HepG2 (cell line): ENCODE results near the gene CLDN5.

Experiments used
- CERS6 ChIP-seq: sonication (generic); formaldehyde crosslinking; IDR thresholded peaks from 2 replicates; pipeline ENCODE4 v1.5.0; 2020; ENCODE audit warnings: missing genetic modification reagents
- STAT5B ChIP-seq: sonication (generic); formaldehyde crosslinking; IDR thresholded peaks from 2 replicates; pipeline ENCODE4 v1.4.0; 2020; ENCODE audit warnings: missing genetic modification reagents
- ZIK1 ChIP-seq: sonication (generic); formaldehyde crosslinking; IDR thresholded peaks from 2 replicates; pipeline ENCODE4 v1.5.0; 2020; ENCODE audit warnings: mild to moderate bottlenecking, low read depth, missing genetic modification reagents, borderline replicate concordance
- ZMYM4 ChIP-seq: sonication (generic); formaldehyde crosslinking; IDR thresholded peaks from 2 replicates; pipeline ENCODE4 v1.8.1; 2023; ENCODE audit warnings: mild to moderate bottlenecking, missing genetic modification reagents
- ZNF816 ChIP-seq: sonication (generic); formaldehyde crosslinking; IDR thresholded peaks from 2 replicates; pipeline ENCODE4 v1.8.0; 2022; ENCODE audit warnings: missing genetic modification reagents, mild to moderate bottlenecking, borderline replicate concordance
- TF ChIP-seq, protein P1 (sequence below): sonication (generic); formaldehyde crosslinking; IDR thresholded peaks from 2 replicates; pipeline ENCODE4 v1.4.0; 2020; ENCODE audit warnings: mild to moderate bottlenecking, missing genetic modification reagents, borderline replicate concordance

GRCh38 chr22:19527861-19528417 lies 3.7 kb upstream of the CLDN5 start:
- TF ChIP-seq ZMYM4 (CRISPR knock-in tag) (no peak), STAT5B (CRISPR knock-in tag) (no peak), ZNF816 (CRISPR knock-in tag) (no peak), ZIK1 (CRISPR knock-in tag) (no peak), CERS6 (CRISPR knock-in tag) (no peak)
- TF ChIP-seq, protein P1, sequence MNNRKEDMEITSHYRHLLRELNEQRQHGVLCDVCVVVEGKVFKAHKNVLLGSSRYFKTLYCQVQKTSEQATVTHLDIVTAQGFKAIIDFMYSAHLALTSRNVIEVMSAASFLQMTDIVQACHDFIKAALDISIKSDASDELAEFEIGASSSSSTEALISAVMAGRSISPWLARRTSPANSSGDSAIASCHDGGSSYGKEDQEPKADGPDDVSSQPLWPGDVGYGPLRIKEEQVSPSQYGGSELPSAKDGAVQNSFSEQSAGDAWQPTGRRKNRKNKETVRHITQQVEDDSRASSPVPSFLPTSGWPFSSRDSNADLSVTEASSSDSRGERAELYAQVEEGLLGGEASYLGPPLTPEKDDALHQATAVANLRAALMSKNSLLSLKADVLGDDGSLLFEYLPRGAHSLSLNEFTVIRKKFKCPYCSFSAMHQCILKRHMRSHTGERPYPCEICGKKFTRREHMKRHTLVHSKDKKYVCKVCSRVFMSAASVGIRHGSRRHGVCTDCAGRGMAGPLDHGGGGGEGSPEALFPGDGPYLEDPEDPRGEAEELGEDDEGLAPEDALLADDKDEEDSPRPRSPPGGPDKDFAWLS (CRISPR knock-in tag) = no peak
